ENCODE results near the gene TFCP2.
"Not testable (repeated sequence)": the region's sequence is repeated elsewhere in the genome, so short reads cannot be mapped to it uniquely, and the experiment has no call there.

The TFCP2 gene

GRCh38 chr12:51083126-51083833, 89.7 kb downstream of the TFCP2 start, which contains the start of gene CSRNP2:
Gene CSRNP2, minus strand, starts transcription at chr12:51083596. Its CDS starts 7,035 bp downstream, at chr12:51076561.
- peak; percentile 36 to 99 (median 95) for DNase-seq

GRCh38 chr12:51082561-51083125, 90.3 kb downstream of the TFCP2 start:
- DNase-seq = peak in 16 of 56 donors; percentile 11 to 63 (median 46)

GRCh38 chr12:51081421-51081820, 91.5 kb downstream of the TFCP2 start:
- no peak for DNase-seq

- no peak for DNase-seq
Measured at GRCh38 chr12:51080136-51080535, 92.8 kb downstream of the TFCP2 start.

- DNase-seq = not testable (repeated sequence)
Measured at GRCh38 chr12:51078866-51079265, 94.1 kb downstream of the TFCP2 start.

GRCh38 chr12:51078346-51078745, 94.6 kb downstream of the TFCP2 start:
- DNase-seq = not testable (repeated sequence)

GRCh38 chr12:51077930-51078329, 95.0 kb downstream of the TFCP2 start:
- DNase-seq = peak in 29 of 56 donors; percentile 3 to 60 (median 25)

GRCh38 chr12:51076236-51076930, 96.6 kb downstream of the TFCP2 start:
- DNase-seq = peak in 4 of 56 donors; percentile 3 to 11 (median 8)

- no peak for DNase-seq
Measured at GRCh38 chr12:51075390-51075789, 97.5 kb downstream of the TFCP2 start.

GRCh38 chr12:51071663-51072062, 101.3 kb downstream of the TFCP2 start:
- no peak for DNase-seq

- no peak for DNase-seq
Measured at GRCh38 chr12:51070004-51070403, 102.9 kb downstream of the TFCP2 start.

- DNase-seq = no peak
Measured at GRCh38 chr12:51067771-51068170, 105.2 kb downstream of the TFCP2 start.

GRCh38 chr12:51067229-51067628, 105.7 kb downstream of the TFCP2 start:
- DNase-seq = no peak

- no peak for DNase-seq
Measured at GRCh38 chr12:51065530-51065929, 107.4 kb downstream of the TFCP2 start.

- no peak for DNase-seq
Measured at GRCh38 chr12:51062631-51063397, 110.1 kb downstream of the TFCP2 start.

GRCh38 chr12:51059086-51059485, 113.8 kb downstream of the TFCP2 start:
- no peak for DNase-seq

- DNase-seq = no peak
Measured at GRCh38 chr12:51056242-51056641, 116.7 kb downstream of the TFCP2 start.

- DNase-seq = no peak
Measured at GRCh38 chr12:51055060-51055459, 117.9 kb downstream of the TFCP2 start.

GRCh38 chr12:51051787-51052186, 121.1 kb downstream of the TFCP2 start:
- DNase-seq = no peak

- DNase-seq = no peak
Measured at GRCh38 chr12:51049525-51049924, 123.4 kb downstream of the TFCP2 start.

- DNase-seq = peak in 1 of 56 donors; percentile 33
Measured at GRCh38 chr12:51048661-51049251, 124.2 kb downstream of the TFCP2 start.
